A549 (cell line): ENCODE data around the gene NRTN.

ENCODE experiments used
- CHD2 ChIP-seq: fragments of 150-350 bp; IDR thresholded peaks from 2 replicates; pipeline ENCODE4 v1.6.1; 2014; ENCODE audit warnings: low read length; ENCODE audit not compliant: partially characterized antibody
- EP300 ChIP-seq, 2 experiments: fragments of >200 bp; sonication (Bioruptor Twin); formaldehyde crosslinking; IDR thresholded peaks; 2 replicates in 1 of 2; 3 replicates in 1 of 2; pipeline ENCODE4 v1.6.1; 2016 to 2017
- HDAC2 ChIP-seq: fragments of 200-600 bp; sonication (generic); IDR thresholded peaks from 2 replicates; pipeline ENCODE4 v1.6.1; 2016
- NFE2L2 ChIP-seq: fragments of 150-350 bp; conservative IDR thresholded peaks from 2 replicates; pipeline ENCODE4 v1.6.1; 2014; ENCODE audit warnings: low read length
- POLR2A ChIP-seq: IDR thresholded peaks from 2 replicates; pipeline ENCODE4 v1.6.1; 2012; ENCODE audit warnings: mild to moderate bottlenecking, low read length
- RFX5 ChIP-seq: fragments of 450-650 bp; IDR thresholded peaks from 2 replicates; pipeline ENCODE4 v1.7.1; 2014; ENCODE audit warnings: antibody characterized with exemption, mild to moderate bottlenecking, moderate library complexity
- RNF2 ChIP-seq: fragments of 200-600 bp; sonication (generic); IDR thresholded peaks from 2 replicates; pipeline ENCODE4 v1.6.1; 2016; ENCODE audit warnings: low read depth, mild to moderate bottlenecking, antibody characterized with exemption, moderate library complexity, borderline replicate concordance
- SMC3 ChIP-seq: fragments of >200 bp; sonication (Bioruptor Twin); formaldehyde crosslinking; IDR thresholded peaks from 3 replicates; pipeline ENCODE4 v1.6.1; 2018; ENCODE audit warnings: inconsistent platforms
- ZFP36 ChIP-seq: fragments of 450-650 bp; IDR thresholded peaks from 2 replicates; pipeline ENCODE4 v1.6.1; 2014; ENCODE audit warnings: borderline replicate concordance; ENCODE audit not compliant: partially characterized antibody
- TF ChIP-seq, protein P1 (sequence below): fragments of >200 bp; sonication (Bioruptor Twin); formaldehyde crosslinking; IDR thresholded peaks from 3 replicates; pipeline ENCODE4 v1.5.1; 2016
- TF ChIP-seq, protein P2 (sequence below): fragments of 450-650 bp; IDR thresholded peaks from 2 replicates; pipeline ENCODE4 v1.6.1; 2014; ENCODE audit warnings: antibody characterized with exemption
- TF ChIP-seq, protein P3 (sequence below): fragments of 250-450 bp; sonication (Bioruptor Pico); IDR thresholded peaks from 2 replicates; pipeline ENCODE4 v1.5.0; 2020; ENCODE audit warnings: low read depth, mild to moderate bottlenecking, moderate library complexity
- TF ChIP-seq, protein P4 (sequence below): fragments of 200-600 bp; sonication (generic); IDR thresholded peaks from 2 replicates; pipeline ENCODE4 v1.6.1; 2016; ENCODE audit warnings: antibody characterized with exemption, mild to moderate bottlenecking, moderate library complexity
- TF ChIP-seq, protein P5 (sequence below): IDR thresholded peaks from 2 replicates; pipeline ENCODE4 v1.6.1; 2012

DNA sequence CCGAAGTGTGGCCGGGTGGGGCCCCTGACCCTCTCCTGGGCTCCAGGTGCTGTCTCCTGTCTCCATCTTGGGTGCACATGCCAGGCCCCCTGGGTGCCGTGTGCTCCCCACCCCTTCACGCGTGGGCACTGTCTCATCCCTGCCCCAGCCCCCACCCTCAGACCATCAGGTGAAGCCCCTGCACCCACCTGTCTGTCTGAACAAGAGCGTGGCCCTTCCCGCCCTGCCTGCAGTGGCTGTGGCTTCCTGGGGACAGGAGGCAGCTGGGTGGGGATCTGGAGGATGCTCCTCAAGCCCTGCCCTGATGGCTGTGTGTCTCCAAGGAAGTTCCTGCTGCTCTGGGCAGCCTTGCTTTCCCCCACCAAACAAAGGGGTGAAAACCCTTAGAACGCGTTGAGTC lies 22.5 kb upstream of the NRTN start:
- TF ChIP-seq, protein P1, sequence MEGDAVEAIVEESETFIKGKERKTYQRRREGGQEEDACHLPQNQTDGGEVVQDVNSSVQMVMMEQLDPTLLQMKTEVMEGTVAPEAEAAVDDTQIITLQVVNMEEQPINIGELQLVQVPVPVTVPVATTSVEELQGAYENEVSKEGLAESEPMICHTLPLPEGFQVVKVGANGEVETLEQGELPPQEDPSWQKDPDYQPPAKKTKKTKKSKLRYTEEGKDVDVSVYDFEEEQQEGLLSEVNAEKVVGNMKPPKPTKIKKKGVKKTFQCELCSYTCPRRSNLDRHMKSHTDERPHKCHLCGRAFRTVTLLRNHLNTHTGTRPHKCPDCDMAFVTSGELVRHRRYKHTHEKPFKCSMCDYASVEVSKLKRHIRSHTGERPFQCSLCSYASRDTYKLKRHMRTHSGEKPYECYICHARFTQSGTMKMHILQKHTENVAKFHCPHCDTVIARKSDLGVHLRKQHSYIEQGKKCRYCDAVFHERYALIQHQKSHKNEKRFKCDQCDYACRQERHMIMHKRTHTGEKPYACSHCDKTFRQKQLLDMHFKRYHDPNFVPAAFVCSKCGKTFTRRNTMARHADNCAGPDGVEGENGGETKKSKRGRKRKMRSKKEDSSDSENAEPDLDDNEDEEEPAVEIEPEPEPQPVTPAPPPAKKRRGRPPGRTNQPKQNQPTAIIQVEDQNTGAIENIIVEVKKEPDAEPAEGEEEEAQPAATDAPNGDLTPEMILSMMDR: no peak
- TF ChIP-seq EP300 (IDR thresholded peaks at IDR 0.05) (no peak), HDAC2 (no peak), SMC3 (no peak), CHD2 (no peak), POLR2A (no peak), RNF2 (no peak), RFX5 (no peak), ZFP36 (no peak), NFE2L2 (no peak)
- TF ChIP-seq, protein P2, sequence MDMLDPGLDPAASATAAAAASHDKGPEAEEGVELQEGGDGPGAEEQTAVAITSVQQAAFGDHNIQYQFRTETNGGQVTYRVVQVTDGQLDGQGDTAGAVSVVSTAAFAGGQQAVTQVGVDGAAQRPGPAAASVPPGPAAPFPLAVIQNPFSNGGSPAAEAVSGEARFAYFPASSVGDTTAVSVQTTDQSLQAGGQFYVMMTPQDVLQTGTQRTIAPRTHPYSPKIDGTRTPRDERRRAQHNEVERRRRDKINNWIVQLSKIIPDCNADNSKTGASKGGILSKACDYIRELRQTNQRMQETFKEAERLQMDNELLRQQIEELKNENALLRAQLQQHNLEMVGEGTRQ: no peak
- TF ChIP-seq, protein P3, sequence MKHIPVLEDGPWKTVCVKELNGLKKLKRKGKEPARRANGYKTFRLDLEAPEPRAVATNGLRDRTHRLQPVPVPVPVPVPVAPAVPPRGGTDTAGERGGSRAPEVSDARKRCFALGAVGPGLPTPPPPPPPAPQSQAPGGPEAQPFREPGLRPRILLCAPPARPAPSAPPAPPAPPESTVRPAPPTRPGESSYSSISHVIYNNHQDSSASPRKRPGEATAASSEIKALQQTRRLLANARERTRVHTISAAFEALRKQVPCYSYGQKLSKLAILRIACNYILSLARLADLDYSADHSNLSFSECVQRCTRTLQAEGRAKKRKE (CRISPR knock-in tag): no peak
- TF ChIP-seq, protein P4, sequence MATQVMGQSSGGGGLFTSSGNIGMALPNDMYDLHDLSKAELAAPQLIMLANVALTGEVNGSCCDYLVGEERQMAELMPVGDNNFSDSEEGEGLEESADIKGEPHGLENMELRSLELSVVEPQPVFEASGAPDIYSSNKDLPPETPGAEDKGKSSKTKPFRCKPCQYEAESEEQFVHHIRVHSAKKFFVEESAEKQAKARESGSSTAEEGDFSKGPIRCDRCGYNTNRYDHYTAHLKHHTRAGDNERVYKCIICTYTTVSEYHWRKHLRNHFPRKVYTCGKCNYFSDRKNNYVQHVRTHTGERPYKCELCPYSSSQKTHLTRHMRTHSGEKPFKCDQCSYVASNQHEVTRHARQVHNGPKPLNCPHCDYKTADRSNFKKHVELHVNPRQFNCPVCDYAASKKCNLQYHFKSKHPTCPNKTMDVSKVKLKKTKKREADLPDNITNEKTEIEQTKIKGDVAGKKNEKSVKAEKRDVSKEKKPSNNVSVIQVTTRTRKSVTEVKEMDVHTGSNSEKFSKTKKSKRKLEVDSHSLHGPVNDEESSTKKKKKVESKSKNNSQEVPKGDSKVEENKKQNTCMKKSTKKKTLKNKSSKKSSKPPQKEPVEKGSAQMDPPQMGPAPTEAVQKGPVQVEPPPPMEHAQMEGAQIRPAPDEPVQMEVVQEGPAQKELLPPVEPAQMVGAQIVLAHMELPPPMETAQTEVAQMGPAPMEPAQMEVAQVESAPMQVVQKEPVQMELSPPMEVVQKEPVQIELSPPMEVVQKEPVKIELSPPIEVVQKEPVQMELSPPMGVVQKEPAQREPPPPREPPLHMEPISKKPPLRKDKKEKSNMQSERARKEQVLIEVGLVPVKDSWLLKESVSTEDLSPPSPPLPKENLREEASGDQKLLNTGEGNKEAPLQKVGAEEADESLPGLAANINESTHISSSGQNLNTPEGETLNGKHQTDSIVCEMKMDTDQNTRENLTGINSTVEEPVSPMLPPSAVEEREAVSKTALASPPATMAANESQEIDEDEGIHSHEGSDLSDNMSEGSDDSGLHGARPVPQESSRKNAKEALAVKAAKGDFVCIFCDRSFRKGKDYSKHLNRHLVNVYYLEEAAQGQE: no peak
- TF ChIP-seq, protein P5, sequence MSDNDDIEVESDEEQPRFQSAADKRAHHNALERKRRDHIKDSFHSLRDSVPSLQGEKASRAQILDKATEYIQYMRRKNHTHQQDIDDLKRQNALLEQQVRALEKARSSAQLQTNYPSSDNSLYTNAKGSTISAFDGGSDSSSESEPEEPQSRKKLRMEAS: no peak
